ENCODE data around the gene POPDC3. TPM values are rescaled to one million over a fixed set of nuclear protein-coding genes. Genes with fewer than 3 reads are reported as not detected.

The POPDC3 gene
- total RNA-seq, 2 donors from 2014 or later, result 0.24 TPM; not detected in 1

DNA sequence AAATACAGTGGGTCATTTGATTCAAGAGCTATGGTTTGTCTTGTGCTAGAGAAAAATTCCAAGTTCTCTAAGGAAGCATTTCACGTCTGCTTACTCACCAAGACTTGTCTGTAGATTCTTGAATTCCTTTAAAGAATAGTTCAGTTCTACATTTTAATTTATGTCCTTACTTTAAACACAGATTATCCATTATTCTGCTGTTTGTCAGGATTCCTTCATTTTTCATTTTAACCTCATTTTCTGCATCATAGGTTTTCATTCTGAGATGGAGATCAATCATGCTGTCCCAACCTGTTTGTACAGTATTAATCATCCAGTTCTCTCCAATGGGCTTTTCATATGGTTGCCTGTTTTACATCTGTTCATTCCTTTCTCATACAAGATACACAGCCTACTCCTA, 24.5 kb upstream of the POPDC3 start:
- Histone ChIP-seq H3K9ac (ENCODE audit: low read depth in 2 of 2, low read length in 2 of 2) (no peak overlapping the region), H3K36me3 (no peaks in the 10 kb centered on the region), H3K9me3 (no peaks in the 10 kb centered on the region), H3K27ac (no peak overlapping the region), H3K4me3 (no peak overlapping the region), H3K27me3 (no peaks in the 10 kb centered on the region), H3K4me1 (no peaks in the 10 kb centered on the region)
- intact Hi-C loops (cut with DNase I), result no loop called here
- DNase-seq, result no peak
- TF ChIP-seq, protein P1, sequence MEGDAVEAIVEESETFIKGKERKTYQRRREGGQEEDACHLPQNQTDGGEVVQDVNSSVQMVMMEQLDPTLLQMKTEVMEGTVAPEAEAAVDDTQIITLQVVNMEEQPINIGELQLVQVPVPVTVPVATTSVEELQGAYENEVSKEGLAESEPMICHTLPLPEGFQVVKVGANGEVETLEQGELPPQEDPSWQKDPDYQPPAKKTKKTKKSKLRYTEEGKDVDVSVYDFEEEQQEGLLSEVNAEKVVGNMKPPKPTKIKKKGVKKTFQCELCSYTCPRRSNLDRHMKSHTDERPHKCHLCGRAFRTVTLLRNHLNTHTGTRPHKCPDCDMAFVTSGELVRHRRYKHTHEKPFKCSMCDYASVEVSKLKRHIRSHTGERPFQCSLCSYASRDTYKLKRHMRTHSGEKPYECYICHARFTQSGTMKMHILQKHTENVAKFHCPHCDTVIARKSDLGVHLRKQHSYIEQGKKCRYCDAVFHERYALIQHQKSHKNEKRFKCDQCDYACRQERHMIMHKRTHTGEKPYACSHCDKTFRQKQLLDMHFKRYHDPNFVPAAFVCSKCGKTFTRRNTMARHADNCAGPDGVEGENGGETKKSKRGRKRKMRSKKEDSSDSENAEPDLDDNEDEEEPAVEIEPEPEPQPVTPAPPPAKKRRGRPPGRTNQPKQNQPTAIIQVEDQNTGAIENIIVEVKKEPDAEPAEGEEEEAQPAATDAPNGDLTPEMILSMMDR (IDR thresholded peaks at IDR 0.05), result no peak

GRCh38 chr6:105202486-105202885, 22.7 kb upstream of the POPDC3 start:
- Histone ChIP-seq H3K27ac (no peak overlapping the region), H3K36me3 (no peaks in the 10 kb centered on the region), H3K27me3 (no peaks in the 10 kb centered on the region), H3K9me3 (no peaks in the 10 kb centered on the region), H3K9ac (ENCODE audit: low read depth in 2 of 2, low read length in 2 of 2) (no peak overlapping the region), H3K4me1 (no peaks in the 10 kb centered on the region), H3K4me3 (no peak overlapping the region)
- intact Hi-C loops (cut with DNase I), result no loop called here
- no peak for DNase-seq
- TF ChIP-seq, protein P1 (IDR thresholded peaks at IDR 0.05), result no peak

GRCh38 chr6:105200133-105200730, 20.4 kb upstream of the POPDC3 start:
- DNase-seq, result no peak
- Histone ChIP-seq H3K4me3 (no peak overlapping the region), H3K27me3 (no peaks in the 10 kb centered on the region), H3K9me3 (no peaks in the 10 kb centered on the region), H3K27ac (no peak overlapping the region), H3K4me1 (no peaks in the 10 kb centered on the region), H3K9ac (ENCODE audit: low read depth in 2 of 2, low read length in 2 of 2) (no peak overlapping the region), H3K36me3 (no peaks in the 10 kb centered on the region)
- intact Hi-C loops (cut with DNase I), result no loop called here
- TF ChIP-seq, protein P1 (IDR thresholded peaks at IDR 0.05), result no peak

GRCh38 chr6:105199711-105200110, 19.9 kb upstream of the POPDC3 start:
- Histone ChIP-seq H3K36me3 (no peaks in the 10 kb centered on the region), H3K9ac (ENCODE audit: low read depth in 2 of 2, low read length in 2 of 2) (no peak overlapping the region), H3K27ac (no peak overlapping the region), H3K27me3 (no peaks in the 10 kb centered on the region), H3K4me1 (no peaks in the 10 kb centered on the region), H3K9me3 (no peaks in the 10 kb centered on the region), H3K4me3 (no peak overlapping the region)
- DNase-seq, result no peak
- TF ChIP-seq, protein P1 (IDR thresholded peaks at IDR 0.05), result no peak
- intact Hi-C loops (cut with DNase I), result no loop called here

DNA sequence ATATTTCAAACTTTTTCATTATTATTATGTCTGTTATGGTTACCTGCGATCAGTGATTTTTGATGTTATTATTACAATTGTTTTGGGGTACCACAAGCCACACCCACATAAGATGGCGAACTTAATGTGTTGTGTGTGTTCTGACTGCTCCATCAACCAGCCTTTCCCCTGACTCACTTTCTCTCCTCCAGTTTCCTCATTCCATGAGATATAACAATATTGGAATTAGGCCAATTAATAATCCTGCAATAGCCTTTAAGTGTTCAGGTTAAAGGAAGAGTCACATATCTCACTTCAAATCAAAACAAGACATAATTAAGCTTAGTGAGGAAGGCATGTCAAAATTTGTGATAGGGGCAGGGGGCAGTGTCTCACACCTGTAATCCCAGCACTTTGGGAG, 16.3 kb upstream of the POPDC3 start:
- Histone ChIP-seq H3K27me3 (no peaks in the 10 kb centered on the region), H3K9me3 (no peaks in the 10 kb centered on the region), H3K4me1 (no peaks in the 10 kb centered on the region), H3K36me3 (no peaks in the 10 kb centered on the region), H3K4me3 (no peak overlapping the region), H3K27ac (no peak overlapping the region), H3K9ac (ENCODE audit: low read depth in 2 of 2, low read length in 2 of 2) (no peak overlapping the region)
- TF ChIP-seq, protein P1 (IDR thresholded peaks at IDR 0.05), result no peak
- intact Hi-C loops (cut with DNase I), result no loop called here
- DNase-seq, result no peak

Data from colonic mucosa (tissue), 4 donors.